ENCODE results near the gene DPF3.

The DPF3 gene

GRCh38 chr14:72665259-72665658 is 228.6 kb downstream of the DPF3 start:
- no CpG with 5 or more reads among the region's 3 CpGs for WGBS (ENCODE audit: extremely low coverage, insufficient coverage, insufficient read length)
- H3K14ac ChIP-seq (ENCODE audit: low read length) = no peak overlapping the region
- H4K12ac ChIP-seq (ENCODE audit: low read depth, low read length) = no peak overlapping the region
- peaks cover 0 to 2% of the 10 kb centered on the region in 2 experiments for H3K4me1 ChIP-seq (ENCODE audit: control insufficient read depth in 1 of 2, insufficient read depth in 2 of 2, low read length in 2 of 2)
- H3K9me3 ChIP-seq (ENCODE audit: insufficient read depth, low read depth, low read length) = no peaks in the 10 kb centered on the region
- H3K4me3 ChIP-seq (ENCODE audit: low read depth, low read length) = no peak overlapping the region
- no peak overlapping the region for H2BK12ac ChIP-seq (ENCODE audit: low read length)
- no peak overlapping the region for H4K91ac ChIP-seq (ENCODE audit: low read depth, low read length)
- H2BK120ac ChIP-seq (ENCODE audit: insufficient read depth, low read length, poor library complexity) = no peak overlapping the region
- no peak overlapping the region for H2BK5ac ChIP-seq (ENCODE audit: low read depth, low read length, poor library complexity)
- DNase-seq = peak; percentile 66 to 89
- no peak overlapping the region for H3K27ac ChIP-seq (ENCODE audit: low read depth, low read length)
- no peak overlapping the region for H2AFZ ChIP-seq (ENCODE audit: insufficient read depth, low read length, poor library complexity)
- H3K79me1 ChIP-seq (ENCODE audit: low read length) = no peaks in the 10 kb centered on the region
- H3K27me3 ChIP-seq (ENCODE audit: insufficient read depth, low read length) = no peaks in the 10 kb centered on the region
- no peak overlapping the region for H3K4me2 ChIP-seq (ENCODE audit: low read length)
- H3K23ac ChIP-seq (ENCODE audit: low read length) = no peak overlapping the region
- H4K8ac ChIP-seq (ENCODE audit: low read depth, low read length) = no peak overlapping the region
- no peaks in the 10 kb centered on the region for H3K36me3 ChIP-seq (ENCODE audit: control insufficient read depth in 1 of 2, insufficient read depth in 2 of 2, low read length in 2 of 2)
- no peaks in the 10 kb centered on the region for H3K79me2 ChIP-seq (ENCODE audit: control insufficient read depth, insufficient read depth, low read length, poor library complexity)
- H3K18ac ChIP-seq (ENCODE audit: low read length) = no peak overlapping the region
- no peak overlapping the region for H3K9ac ChIP-seq (ENCODE audit: low read length)
- no peak overlapping the region for H3K4ac ChIP-seq (ENCODE audit: low read depth, low read length)
- H2AK5ac ChIP-seq (ENCODE audit: low read length) = no peak overlapping the region

- no peak overlapping the region for H3K18ac ChIP-seq (ENCODE audit: low read length)
- H4K8ac ChIP-seq (ENCODE audit: low read depth, low read length) = no peak overlapping the region
- no peak overlapping the region for H2AK5ac ChIP-seq (ENCODE audit: low read length)
- H2BK120ac ChIP-seq (ENCODE audit: insufficient read depth, low read length, poor library complexity) = no peak overlapping the region
- no peak overlapping the region for H3K4me2 ChIP-seq (ENCODE audit: low read length)
- no peaks in the 10 kb centered on the region for H3K79me1 ChIP-seq (ENCODE audit: low read length)
- no peak overlapping the region for H4K91ac ChIP-seq (ENCODE audit: low read depth, low read length)
- H2AFZ ChIP-seq (ENCODE audit: insufficient read depth, low read length, poor library complexity) = no peak overlapping the region
- no peaks in the 10 kb centered on the region for H3K9me3 ChIP-seq (ENCODE audit: insufficient read depth, low read depth, low read length)
- peak; percentile 21 to 59 for DNase-seq
- H2BK12ac ChIP-seq (ENCODE audit: low read length) = no peak overlapping the region
- no peak overlapping the region for H3K23ac ChIP-seq (ENCODE audit: low read length)
- no peaks in the 10 kb centered on the region for H3K79me2 ChIP-seq (ENCODE audit: control insufficient read depth, insufficient read depth, low read length, poor library complexity)
- peaks cover 0 to 2% of the 10 kb centered on the region in 2 experiments for H3K4me1 ChIP-seq (ENCODE audit: control insufficient read depth in 1 of 2, insufficient read depth in 2 of 2, low read length in 2 of 2)
- H3K36me3 ChIP-seq (ENCODE audit: control insufficient read depth in 1 of 2, insufficient read depth in 2 of 2, low read length in 2 of 2) = no peaks in the 10 kb centered on the region
- H3K9ac ChIP-seq (ENCODE audit: low read length) = no peak overlapping the region
- no peak overlapping the region for H3K27ac ChIP-seq (ENCODE audit: low read depth, low read length)
- H3K4ac ChIP-seq (ENCODE audit: low read depth, low read length) = no peak overlapping the region
- no peak overlapping the region for H3K4me3 ChIP-seq (ENCODE audit: low read depth, low read length)
- WGBS (ENCODE audit: extremely low coverage, insufficient coverage, insufficient read length) = no CpG with 5 or more reads among the region's 4 CpGs
- no peak overlapping the region for H2BK5ac ChIP-seq (ENCODE audit: low read depth, low read length, poor library complexity)
- H3K27me3 ChIP-seq (ENCODE audit: insufficient read depth, low read length) = no peaks in the 10 kb centered on the region
- H4K12ac ChIP-seq (ENCODE audit: low read depth, low read length) = no peak overlapping the region
- no peak overlapping the region for H3K14ac ChIP-seq (ENCODE audit: low read length)
Measured at GRCh38 chr14:72664651-72665050, 229.2 kb downstream of the DPF3 start.

GRCh38 chr14:72663956-72664650 is 229.8 kb downstream of the DPF3 start:
- H2BK12ac ChIP-seq (ENCODE audit: low read length) = no peak overlapping the region
- 100% methylated on average over 1 of the region's 5 CpGs for WGBS (ENCODE audit: extremely low coverage, insufficient coverage, insufficient read length)
- no peak overlapping the region for H2BK120ac ChIP-seq (ENCODE audit: insufficient read depth, low read length, poor library complexity)
- H2AFZ ChIP-seq (ENCODE audit: insufficient read depth, low read length, poor library complexity) = no peak overlapping the region
- H3K27me3 ChIP-seq (ENCODE audit: insufficient read depth, low read length) = no peaks in the 10 kb centered on the region
- no peak overlapping the region for H4K91ac ChIP-seq (ENCODE audit: low read depth, low read length)
- H3K9me3 ChIP-seq (ENCODE audit: insufficient read depth, low read depth, low read length) = no peaks in the 10 kb centered on the region
- H2BK5ac ChIP-seq (ENCODE audit: low read depth, low read length, poor library complexity) = no peak overlapping the region
- no peak overlapping the region for H3K14ac ChIP-seq (ENCODE audit: low read length)
- no peak overlapping the region for H3K4me3 ChIP-seq (ENCODE audit: low read depth, low read length)
- H3K4me1 ChIP-seq (ENCODE audit: control insufficient read depth in 1 of 2, insufficient read depth in 2 of 2, low read length in 2 of 2) = peaks cover 0 to 2% of the 10 kb centered on the region in 2 experiments
- H3K23ac ChIP-seq (ENCODE audit: low read length) = no peak overlapping the region
- H3K18ac ChIP-seq (ENCODE audit: low read length) = no peak overlapping the region
- H3K27ac ChIP-seq (ENCODE audit: low read depth, low read length) = no peak overlapping the region
- no peak overlapping the region for H4K8ac ChIP-seq (ENCODE audit: low read depth, low read length)
- no peak overlapping the region for H4K12ac ChIP-seq (ENCODE audit: low read depth, low read length)
- DNase-seq = no peak
- no peak overlapping the region for H3K4me2 ChIP-seq (ENCODE audit: low read length)
- H2AK5ac ChIP-seq (ENCODE audit: low read length) = no peak overlapping the region
- no peak overlapping the region for H3K4ac ChIP-seq (ENCODE audit: low read depth, low read length)
- H3K79me1 ChIP-seq (ENCODE audit: low read length) = no peaks in the 10 kb centered on the region
- no peak overlapping the region for H3K9ac ChIP-seq (ENCODE audit: low read length)
- no peaks in the 10 kb centered on the region for H3K36me3 ChIP-seq (ENCODE audit: control insufficient read depth in 1 of 2, insufficient read depth in 2 of 2, low read length in 2 of 2)
- no peaks in the 10 kb centered on the region for H3K79me2 ChIP-seq (ENCODE audit: control insufficient read depth, insufficient read depth, low read length, poor library complexity)

DNA sequence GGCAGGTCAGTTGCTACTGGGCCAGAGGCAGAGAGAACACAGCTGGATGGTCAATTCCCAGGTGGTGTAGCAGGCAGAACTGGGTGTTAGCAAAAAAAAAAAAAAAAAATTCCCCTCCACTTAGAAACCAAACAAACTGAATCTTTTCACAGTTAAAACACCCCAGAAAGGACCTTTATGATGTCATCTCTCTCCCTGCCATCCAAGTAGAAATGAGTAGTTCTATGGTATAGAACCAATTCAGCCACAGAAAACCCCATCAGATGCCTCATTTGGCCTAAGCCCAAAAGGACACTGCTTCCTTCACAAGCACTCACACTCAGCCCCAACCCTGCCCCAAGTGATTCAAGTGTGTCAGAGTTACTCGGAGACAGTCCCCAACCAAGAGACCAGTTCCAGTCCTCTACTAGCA is 230.8 kb downstream of the DPF3 start:
- Histone ChIP-seq H3K23ac (ENCODE audit: low read length) (no peak overlapping the region), H3K4ac (ENCODE audit: low read depth, low read length) (no peak overlapping the region), H3K27me3 (ENCODE audit: insufficient read depth, low read length) (no peaks in the 10 kb centered on the region), H3K27ac (ENCODE audit: low read depth, low read length) (no peak overlapping the region), H3K79me1 (ENCODE audit: low read length) (no peaks in the 10 kb centered on the region), H3K18ac (ENCODE audit: low read length) (no peak overlapping the region), H2AFZ (ENCODE audit: insufficient read depth, low read length, poor library complexity) (no peak overlapping the region), H3K9me3 (ENCODE audit: insufficient read depth, low read depth, low read length) (no peaks in the 10 kb centered on the region), H4K91ac (ENCODE audit: low read depth, low read length) (no peak overlapping the region), H2BK120ac (ENCODE audit: insufficient read depth, low read length, poor library complexity) (no peak overlapping the region), H4K8ac (ENCODE audit: low read depth, low read length) (no peak overlapping the region), H2AK5ac (ENCODE audit: low read length) (no peak overlapping the region), H3K4me1 (ENCODE audit: control insufficient read depth in 1 of 2, insufficient read depth in 2 of 2, low read length in 2 of 2) (peaks cover 0 to 2% of the 10 kb centered on the region in 2 experiments), H4K12ac (ENCODE audit: low read depth, low read length) (no peak overlapping the region), H3K79me2 (ENCODE audit: control insufficient read depth, insufficient read depth, low read length, poor library complexity) (no peaks in the 10 kb centered on the region), H2BK12ac (ENCODE audit: low read length) (no peak overlapping the region), H3K36me3 (ENCODE audit: control insufficient read depth in 1 of 2, insufficient read depth in 2 of 2, low read length in 2 of 2) (no peaks in the 10 kb centered on the region), H3K9ac (ENCODE audit: low read length) (no peak overlapping the region), H2BK5ac (ENCODE audit: low read depth, low read length, poor library complexity) (no peak overlapping the region), H3K4me3 (ENCODE audit: low read depth, low read length) (no peak overlapping the region), H3K14ac (ENCODE audit: low read length) (no peak overlapping the region), H3K4me2 (ENCODE audit: low read length) (no peak overlapping the region)
- WGBS (ENCODE audit: extremely low coverage, insufficient coverage, insufficient read length) = no CpG with 5 or more reads among the region's 1 CpG
- DNase-seq = no peak

Data from trophoblast cell (in vitro differentiated cells and primary cell).